Measurements from ENCODE around the gene PNMA8C. TPM values are rescaled to one million over a fixed set of nuclear protein-coding genes. Genes with fewer than 3 reads are reported as not detected.
"Not testable (repeated sequence)": the region's sequence is repeated elsewhere in the genome, so short reads cannot be mapped to it uniquely, and the experiment has no call there.

Gene PNMA8C
- total RNA-seq, 1 donor from 2014 or later, result not detected

DNA sequence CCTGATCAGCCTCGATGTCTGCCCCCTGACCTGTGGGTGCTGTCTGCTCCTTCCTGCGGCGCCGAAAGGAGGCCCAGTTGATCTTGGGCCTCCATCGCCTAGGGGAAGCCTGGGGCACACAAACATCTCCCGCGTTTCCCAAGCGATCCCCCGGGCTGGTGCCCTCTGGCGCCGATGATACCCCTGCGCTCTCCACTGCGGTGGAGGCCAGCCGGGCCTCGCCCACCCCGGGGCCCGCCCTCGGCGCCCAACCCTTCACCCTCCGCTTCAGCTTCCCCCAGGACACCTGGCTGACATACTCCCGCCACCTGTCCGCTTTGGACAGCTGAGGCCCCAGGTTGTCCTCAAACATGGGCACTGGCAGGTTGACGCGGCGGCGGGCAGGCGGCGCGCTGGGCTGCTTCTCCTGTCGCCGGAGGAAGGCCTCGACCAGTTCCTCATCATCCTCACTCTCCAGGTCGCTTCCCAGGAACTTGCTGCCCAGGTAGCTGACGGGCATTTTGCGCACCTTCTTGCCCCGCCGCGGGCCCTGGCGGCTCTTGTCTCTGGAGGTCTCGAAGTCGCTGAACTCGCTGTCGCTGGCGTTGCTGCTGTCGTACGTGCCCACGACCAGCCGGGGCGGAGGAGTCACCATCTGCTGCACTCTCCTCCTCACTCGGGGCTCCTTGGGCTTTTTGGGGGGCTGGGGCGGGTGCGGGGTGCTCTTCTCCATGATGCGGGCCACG lies 16.6 kb downstream of the PNMA8C start:
- Mint-ChIP-seq H3K27ac (no peak overlapping the region), H3K4me3 (no peak overlapping the region), H3K4me1 (peaks cover 7% of the 10 kb centered on the region), H3K9me3 (no peaks in the 10 kb centered on the region), H3K27me3 (peaks cover 75% of the 10 kb centered on the region), H3K36me3 (ENCODE audit: low read depth) (no peaks in the 10 kb centered on the region)
- intact Hi-C loops (cut with micrococcal nuclease), result no loop called here
- no peak for DNase-seq

DNA sequence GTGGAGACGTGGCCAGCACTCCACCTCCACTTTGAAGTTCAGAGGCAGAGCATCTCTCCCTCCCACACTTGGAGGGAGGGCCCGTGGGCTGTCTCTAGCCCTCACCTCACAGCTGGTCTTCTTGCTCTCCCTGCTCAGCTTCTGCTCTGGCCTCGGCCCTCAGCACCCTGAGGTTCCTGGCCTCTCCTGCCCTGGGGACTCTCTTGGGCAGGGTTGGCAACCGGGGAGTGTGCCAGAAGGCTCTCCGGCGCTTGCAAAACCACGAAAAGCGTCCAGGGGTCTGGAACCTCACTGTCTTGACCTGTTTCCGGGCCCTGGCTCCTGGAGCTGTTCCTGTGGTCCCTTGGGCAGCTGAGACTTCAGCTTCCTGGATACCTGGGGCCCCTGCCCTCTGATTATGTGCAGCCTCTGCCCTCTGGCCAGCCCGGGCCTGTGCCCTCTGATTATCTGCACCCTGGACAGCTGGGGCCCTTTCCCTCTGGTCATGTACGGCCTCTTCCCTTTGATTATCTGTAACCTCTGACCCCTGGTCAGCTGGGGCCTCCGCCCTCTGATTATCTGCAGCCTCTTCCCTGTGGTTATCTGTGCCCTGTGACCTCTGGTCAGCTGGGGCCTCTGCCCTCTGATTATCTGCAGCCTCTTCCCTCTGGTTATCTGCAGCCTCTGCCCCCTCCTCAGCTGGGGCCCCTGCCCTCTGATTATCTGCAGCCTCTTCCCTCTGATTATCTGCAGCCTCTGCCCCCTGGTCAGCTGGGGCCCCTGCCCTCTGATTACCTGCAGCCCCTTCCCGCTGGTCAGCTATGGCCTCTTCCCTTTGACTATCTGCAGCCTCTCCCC lies 17.4 kb downstream of the PNMA8C start:
- intact Hi-C loops (cut with micrococcal nuclease), result no loop called here
- Mint-ChIP-seq H3K4me3 (no peak overlapping the region), H3K27ac (no peak overlapping the region), H3K9me3 (no peaks in the 10 kb centered on the region), H3K4me1 (peaks cover 7% of the 10 kb centered on the region), H3K36me3 (ENCODE audit: low read depth) (no peaks in the 10 kb centered on the region), H3K27me3 (peaks cover 77% of the 10 kb centered on the region)
- no peak for DNase-seq

DNA sequence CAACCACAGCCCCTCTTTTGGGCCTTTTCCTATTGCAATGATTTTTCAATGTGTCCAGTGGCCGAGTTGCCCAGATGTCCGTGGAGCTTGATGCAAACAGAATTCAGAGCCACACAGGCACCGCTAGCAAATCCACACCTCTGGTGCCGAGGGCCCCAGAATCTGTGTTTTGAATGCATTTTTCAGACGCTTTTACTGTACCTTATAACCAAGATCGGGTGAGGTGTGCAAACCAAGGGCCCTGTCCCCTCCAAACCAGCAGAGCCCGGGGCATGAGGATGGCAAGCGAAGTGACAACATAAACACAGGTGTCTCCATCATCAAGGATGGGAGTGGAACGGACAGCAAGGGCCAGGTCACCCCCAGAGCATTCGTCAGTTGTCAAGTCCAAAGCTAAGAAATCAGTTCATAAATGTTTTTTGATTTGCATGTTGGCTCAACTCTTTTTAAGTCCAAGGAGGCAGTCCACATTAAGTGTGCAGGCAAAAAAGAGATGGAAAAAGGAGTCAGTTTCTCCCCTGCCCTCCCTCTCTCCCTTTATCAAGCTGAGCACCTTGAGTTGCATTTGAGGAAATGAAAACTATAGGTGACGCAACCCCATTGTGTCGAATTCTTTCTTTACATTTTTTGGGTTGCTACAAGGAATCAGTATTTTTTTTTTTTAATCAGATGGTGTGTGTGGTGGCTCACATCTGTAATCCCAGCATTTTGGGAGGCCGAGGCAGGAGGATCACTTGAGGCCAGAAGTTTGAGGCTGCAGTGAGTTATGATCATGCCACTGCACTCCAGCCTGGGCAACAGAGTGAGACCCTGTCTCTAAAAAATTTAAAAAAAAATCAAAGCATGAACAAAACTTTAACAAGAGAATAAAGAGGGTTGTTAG lies 18.3 kb downstream of the PNMA8C start:
- DNase-seq, result no peak
- Mint-ChIP-seq H3K9me3 (no peaks in the 10 kb centered on the region), H3K4me3 (no peak overlapping the region), H3K4me1 (peaks cover 5% of the 10 kb centered on the region), H3K27ac (no peak overlapping the region), H3K27me3 (peaks cover 76% of the 10 kb centered on the region), H3K36me3 (ENCODE audit: low read depth) (no peaks in the 10 kb centered on the region)
- intact Hi-C loops (cut with micrococcal nuclease), result no loop called here

DNA sequence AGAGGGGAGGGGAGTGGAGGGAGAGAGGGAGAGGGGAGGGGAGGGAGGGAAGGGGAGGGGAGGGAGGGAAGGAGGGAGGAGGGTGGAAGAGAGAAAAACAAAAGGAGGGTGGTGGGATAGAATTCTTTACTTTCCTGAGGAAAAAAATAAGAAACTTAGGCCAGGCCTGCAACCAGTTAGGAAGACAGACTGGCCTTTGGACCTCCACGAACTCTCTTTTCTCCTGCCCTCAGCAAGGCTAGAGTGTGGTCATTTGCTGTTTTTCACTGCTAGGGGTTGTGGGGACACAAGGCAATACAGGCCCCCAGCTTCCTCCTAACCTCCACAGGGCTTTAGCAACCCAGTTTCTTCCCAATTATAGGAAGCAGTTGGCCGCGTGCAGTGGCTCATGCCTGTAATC lies 19.5 kb downstream of the PNMA8C start:
- Mint-ChIP-seq H3K4me3 (no peak overlapping the region), H3K36me3 (ENCODE audit: low read depth) (no peaks in the 10 kb centered on the region), H3K27ac (no peak overlapping the region), H3K9me3 (no peaks in the 10 kb centered on the region), H3K4me1 (peaks cover 8% of the 10 kb centered on the region), H3K27me3 (peaks cover 77% of the 10 kb centered on the region)
- intact Hi-C loops (cut with micrococcal nuclease), result loop anchor here (10.0 kb wide), 1 partner anchor 124 kb away; no protein-coding TSS in a partner anchor
- DNase-seq, result no peak

DNA sequence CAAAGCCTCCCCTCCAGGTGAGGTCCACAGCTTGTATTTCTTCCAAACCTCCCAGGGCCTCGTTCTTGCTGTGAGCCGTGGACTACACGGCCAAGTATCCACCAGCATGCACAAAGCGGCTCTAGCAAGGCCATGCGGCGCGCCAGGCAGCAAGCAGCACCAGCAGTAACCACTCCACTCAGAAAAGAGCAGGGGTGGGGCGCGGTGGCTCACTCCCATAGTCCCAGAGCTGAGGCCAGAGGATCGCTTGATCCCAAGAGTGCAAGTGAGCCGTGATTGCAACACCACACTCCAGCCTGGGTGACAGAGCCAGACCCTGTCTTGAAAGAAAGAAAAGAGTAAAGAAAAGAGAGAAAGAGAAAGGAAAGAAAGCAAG lies 20.1 kb downstream of the PNMA8C start:
- no peak overlapping the region for H3K27ac Mint-ChIP-seq
- intact Hi-C loops (cut with micrococcal nuclease), result loop anchor here (10.0 kb wide), 1 partner anchor 124 kb away; no protein-coding TSS in a partner anchor
- H3K9me3 Mint-ChIP-seq, result no peaks in the 10 kb centered on the region
- no peaks in the 10 kb centered on the region for H3K36me3 Mint-ChIP-seq (ENCODE audit: low read depth)
- peaks cover 77% of the 10 kb centered on the region for H3K27me3 Mint-ChIP-seq
- peaks cover 12% of the 10 kb centered on the region for H3K4me1 Mint-ChIP-seq
- H3K4me3 Mint-ChIP-seq, result no peak overlapping the region
- DNase-seq, result no peak

DNA sequence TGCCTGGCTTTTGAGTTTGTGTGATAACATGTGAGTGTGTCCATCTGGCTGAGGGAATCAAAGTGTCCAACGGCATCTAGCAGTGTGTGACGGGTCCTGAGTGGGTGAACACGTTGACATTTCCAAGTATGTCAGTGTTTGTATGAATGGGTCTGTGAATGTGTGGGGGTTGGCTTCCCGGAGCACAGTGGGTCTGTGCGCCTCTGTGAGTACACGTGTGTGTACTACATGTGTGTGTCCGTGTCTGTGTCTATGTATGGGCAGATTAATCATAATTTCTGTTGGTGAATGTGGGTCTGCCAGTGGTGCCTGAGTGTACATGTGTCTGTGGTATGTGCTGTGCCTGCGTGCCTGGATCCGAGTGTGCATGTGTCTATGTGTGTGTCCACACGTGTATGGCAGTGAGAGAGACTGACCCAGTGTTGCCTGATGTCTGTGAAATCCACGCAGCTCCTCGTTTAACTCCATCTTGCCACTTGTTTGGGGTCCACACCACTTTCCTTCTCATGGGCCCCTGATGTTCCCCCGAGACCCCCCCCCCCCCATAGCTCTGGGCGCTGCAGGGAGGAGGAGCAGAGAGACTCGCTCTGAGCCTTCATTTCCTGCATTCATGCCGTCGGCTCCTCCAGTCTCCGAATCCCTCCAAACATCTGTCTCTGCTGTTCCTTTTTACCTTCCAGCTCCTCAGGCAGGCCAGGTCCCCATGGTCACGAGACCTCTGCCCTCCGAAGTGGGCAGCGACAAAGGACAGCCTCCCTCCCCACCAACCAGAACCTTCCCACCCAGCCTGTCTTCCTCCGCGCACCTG lies 20.7 kb downstream of the PNMA8C start:
- intact Hi-C loops (cut with micrococcal nuclease), result loop anchor here (10.0 kb wide), 1 partner anchor 123 kb away; no protein-coding TSS in a partner anchor

DNA sequence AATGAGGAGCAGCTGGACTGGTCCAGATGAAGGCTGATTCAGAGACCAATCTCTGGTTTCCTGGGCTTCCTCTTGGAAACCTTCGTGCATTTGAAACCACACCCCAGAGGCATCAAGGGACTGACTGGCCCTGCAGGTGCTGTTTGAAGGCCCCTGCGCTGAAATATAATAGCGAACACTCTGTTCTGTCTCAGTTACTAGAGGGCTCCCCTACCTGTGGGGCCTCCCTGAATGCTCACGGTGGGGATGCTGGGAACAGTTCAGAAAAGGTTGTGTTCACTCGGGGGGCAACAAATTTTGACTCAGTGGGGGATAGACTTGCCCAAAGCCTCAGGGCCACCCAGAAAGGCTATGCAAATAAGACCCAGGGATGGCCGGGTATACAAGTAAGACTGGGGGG lies 21.8 kb downstream of the PNMA8C start:
- DNase-seq, result no peak
- Mint-ChIP-seq H3K9me3 (no peaks in the 10 kb centered on the region), H3K36me3 (ENCODE audit: low read depth) (no peaks in the 10 kb centered on the region), H3K27me3 (peaks cover 72% of the 10 kb centered on the region), H3K4me3 (no peak overlapping the region), H3K27ac (no peak overlapping the region), H3K4me1 (peaks cover 12% of the 10 kb centered on the region)
- intact Hi-C loops (cut with micrococcal nuclease), result loop anchor here (10.0 kb wide), 1 partner anchor 122 kb away; no protein-coding TSS in a partner anchor

More for the DNA sequence above, 20.7 kb downstream of the PNMA8C start:
- Mint-ChIP-seq H3K36me3 (ENCODE audit: low read depth) (no peaks in the 10 kb centered on the region), H3K9me3 (no peaks in the 10 kb centered on the region), H3K27me3 (peaks cover 78% of the 10 kb centered on the region), H3K4me3 (no peak overlapping the region), H3K4me1 (peaks cover 12% of the 10 kb centered on the region), H3K27ac (no peak overlapping the region)
- no peak for DNase-seq

DNA sequence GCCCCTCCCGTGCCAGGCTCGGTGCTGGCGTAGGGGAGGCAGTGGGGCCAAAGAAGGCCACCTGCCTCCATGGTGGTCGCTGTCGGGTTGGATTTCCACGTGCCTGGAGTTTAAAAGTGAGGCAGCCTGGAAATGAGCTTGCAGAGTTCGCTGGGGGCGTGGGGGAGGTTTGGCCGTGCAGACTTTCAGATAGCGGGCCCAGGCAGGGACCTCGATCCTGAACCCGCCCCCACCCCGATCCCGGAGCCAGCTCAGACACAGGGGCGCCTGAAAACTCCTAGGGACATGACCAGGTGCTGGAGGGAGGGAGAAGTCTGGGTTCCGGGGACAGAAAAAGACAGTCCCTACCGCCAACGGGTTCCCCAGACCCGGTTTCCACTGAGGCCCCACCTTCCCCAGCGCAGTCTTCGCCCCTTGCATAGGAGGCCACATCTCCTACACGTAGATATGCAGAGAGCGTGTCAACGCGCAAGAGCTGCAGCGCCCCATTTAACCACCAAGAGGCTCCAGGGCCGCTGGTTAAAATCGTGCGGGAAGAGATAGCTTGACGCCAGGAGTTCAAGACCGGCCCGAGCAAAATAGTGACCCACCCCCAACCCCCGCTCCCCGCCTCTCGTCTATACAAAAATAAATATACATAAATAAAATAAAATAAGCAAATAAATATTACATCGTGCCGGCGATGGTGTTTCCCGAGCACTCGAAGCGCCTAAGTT lies 23.8 kb downstream of the PNMA8C start:
- H3K36me3 Mint-ChIP-seq (ENCODE audit: low read depth), result no peaks in the 10 kb centered on the region
- peaks cover 60% of the 10 kb centered on the region for H3K27me3 Mint-ChIP-seq
- no peak overlapping the region for H3K4me3 Mint-ChIP-seq
- no peaks in the 10 kb centered on the region for H3K9me3 Mint-ChIP-seq
- peaks cover 12% of the 10 kb centered on the region for H3K4me1 Mint-ChIP-seq
- H3K27ac Mint-ChIP-seq, result no peak overlapping the region
- DNase-seq, result no peak
- intact Hi-C loops (cut with micrococcal nuclease), result loop anchor here (10.0 kb wide), 1 partner anchor 120 kb away; no protein-coding TSS in a partner anchor

DNA sequence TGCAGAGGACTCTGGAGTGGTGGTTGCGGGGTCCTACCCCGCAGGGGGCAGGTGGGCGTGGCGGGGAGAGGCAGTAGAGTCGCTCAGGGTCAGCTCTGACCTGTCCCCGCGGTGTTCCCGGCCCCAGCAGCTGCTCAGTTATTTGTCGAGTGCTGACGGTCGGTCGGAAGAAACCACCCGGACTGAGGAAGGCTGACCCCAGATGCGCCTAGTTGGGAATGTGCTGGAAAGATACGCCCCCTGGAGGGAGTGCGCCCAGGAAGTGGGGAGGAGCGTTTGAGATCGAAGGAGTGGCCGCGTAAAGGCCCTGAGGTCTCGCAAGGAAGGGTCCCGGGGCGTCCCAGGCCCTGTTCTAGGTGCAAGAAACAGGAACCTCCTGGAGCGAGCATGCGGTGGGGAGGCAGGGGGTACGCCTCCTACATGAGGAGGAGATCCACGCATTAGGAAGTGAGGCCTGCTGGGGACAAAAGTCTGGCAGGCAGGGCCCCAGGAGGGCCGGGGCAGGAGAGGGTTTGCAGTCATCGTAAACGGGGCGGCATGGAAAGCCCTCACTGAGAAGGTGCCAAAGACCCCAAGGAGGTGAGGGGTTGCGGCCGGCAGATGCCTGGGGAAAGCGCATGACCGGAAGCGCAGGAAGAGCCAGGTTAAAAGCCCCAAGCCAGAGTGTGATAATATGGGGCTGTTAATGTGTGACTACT lies 24.5 kb downstream of the PNMA8C start:
- DNase-seq, result no peak
- Mint-ChIP-seq H3K36me3 (ENCODE audit: low read depth) (no peaks in the 10 kb centered on the region), H3K27ac (no peak overlapping the region), H3K27me3 (peaks cover 58% of the 10 kb centered on the region), H3K4me1 (peaks cover 12% of the 10 kb centered on the region), H3K4me3 (peak overlapping the region; percentile 37), H3K9me3 (no peaks in the 10 kb centered on the region)
- intact Hi-C loops (cut with micrococcal nuclease), result loop anchor here (10.0 kb wide), 1 partner anchor 119 kb away; no protein-coding TSS in a partner anchor

DNA sequence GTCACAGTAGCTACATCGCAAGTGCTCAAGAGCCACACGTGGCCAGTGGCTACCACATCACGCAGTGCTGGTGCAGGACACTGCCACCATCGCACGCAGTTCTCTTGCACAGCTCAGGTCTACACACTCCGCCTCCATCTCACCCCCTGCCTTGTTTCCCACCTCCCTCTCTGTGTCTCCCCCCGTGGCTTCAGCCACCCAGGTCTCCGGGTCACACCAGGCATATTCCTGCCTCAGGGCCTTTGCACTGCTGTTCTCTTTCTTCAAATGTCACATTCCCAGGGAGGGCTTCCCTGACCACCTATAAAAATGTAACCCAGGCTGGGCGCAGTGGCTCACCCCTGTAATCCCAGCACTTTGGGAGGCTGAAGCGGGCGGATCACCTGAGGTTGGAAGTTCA lies 26.0 kb downstream of the PNMA8C start:
- no peak for DNase-seq
- Mint-ChIP-seq H3K4me1 (peaks cover 6% of the 10 kb centered on the region), H3K27me3 (peaks cover 48% of the 10 kb centered on the region), H3K4me3 (no peak overlapping the region), H3K36me3 (ENCODE audit: low read depth) (no peaks in the 10 kb centered on the region), H3K9me3 (no peaks in the 10 kb centered on the region), H3K27ac (no peak overlapping the region)
- intact Hi-C loops (cut with micrococcal nuclease), result loop anchor here (1.0 to 10.0 kb wide), 3 partner anchors 85 to 118 kb away; no protein-coding TSS in a partner anchor

DNA sequence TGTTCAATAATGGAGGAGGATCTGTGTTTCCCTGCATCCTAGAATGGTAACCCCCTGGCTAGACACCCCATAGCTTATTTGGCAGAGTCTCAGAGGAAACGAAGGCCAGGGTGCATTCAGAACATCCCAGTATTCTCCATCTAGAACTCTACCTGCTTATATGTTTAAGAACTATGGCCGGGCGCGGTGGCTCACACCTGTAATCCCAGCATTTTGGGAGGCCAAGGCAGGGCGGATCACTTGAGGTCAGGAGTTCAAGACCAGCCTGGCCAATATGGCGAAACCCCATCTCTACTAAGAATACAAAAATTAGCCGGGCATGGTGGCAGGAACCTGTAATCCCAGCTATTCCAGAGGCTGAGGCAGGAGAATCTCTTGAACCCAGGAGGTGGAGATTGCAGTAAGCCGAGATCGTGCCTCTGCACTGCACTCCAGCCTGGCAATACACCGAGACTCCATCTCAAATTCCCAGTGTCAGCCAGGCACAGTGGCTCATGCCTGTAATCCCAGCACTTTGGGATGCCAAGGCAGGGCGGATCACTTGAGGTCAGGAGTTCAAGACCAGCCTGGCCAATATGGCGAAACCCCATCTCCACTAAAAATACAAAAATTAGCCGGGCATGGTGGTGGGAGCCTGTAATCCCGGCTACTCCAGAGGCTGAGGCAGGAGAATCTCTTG lies 30.8 kb downstream of the PNMA8C start:
- peaks cover 12% of the 10 kb centered on the region for H3K27me3 Mint-ChIP-seq
- H3K9me3 Mint-ChIP-seq; H3K4me3 Mint-ChIP-seq; H3K4me1 Mint-ChIP-seq; DNase-seq; H3K27ac Mint-ChIP-seq; H3K36me3 Mint-ChIP-seq (ENCODE audit: low read depth); intact Hi-C loops (cut with micrococcal nuclease): not testable (repeated sequence)
